Right lobe of liver (tissue), 4 donors: ENCODE measurements around the gene AHCYL2.

Experiments used
- POLR2A ChIP-seq: fragments of 450-650 bp; IDR thresholded peaks from one replicate; pipeline ENCODE4 v1.6.1; 2017; ENCODE audit warnings: antibody characterized with exemption, mild to moderate bottlenecking
- TF ChIP-seq, protein P1 (sequence below), 4 donors: fragments of 200-600 bp in 3 of 4; fragments of 450-650 bp in 1 of 4; IDR thresholded peaks; one replicate each; pipeline versions ENCODE4 v1.5.1 to v1.8.0; 2016 to 2022; ENCODE audit warnings: antibody characterized with exemption in 4 of 4, mild to moderate bottlenecking in 2 of 4
- donor health status: DM: no; HTN: no; CAD: no.
- donor health status: DM: no; HTN: no; CAD: no.
- donor health status: DM: no; HTN: yes; CAD: no.

- TF ChIP-seq, protein P1, sequence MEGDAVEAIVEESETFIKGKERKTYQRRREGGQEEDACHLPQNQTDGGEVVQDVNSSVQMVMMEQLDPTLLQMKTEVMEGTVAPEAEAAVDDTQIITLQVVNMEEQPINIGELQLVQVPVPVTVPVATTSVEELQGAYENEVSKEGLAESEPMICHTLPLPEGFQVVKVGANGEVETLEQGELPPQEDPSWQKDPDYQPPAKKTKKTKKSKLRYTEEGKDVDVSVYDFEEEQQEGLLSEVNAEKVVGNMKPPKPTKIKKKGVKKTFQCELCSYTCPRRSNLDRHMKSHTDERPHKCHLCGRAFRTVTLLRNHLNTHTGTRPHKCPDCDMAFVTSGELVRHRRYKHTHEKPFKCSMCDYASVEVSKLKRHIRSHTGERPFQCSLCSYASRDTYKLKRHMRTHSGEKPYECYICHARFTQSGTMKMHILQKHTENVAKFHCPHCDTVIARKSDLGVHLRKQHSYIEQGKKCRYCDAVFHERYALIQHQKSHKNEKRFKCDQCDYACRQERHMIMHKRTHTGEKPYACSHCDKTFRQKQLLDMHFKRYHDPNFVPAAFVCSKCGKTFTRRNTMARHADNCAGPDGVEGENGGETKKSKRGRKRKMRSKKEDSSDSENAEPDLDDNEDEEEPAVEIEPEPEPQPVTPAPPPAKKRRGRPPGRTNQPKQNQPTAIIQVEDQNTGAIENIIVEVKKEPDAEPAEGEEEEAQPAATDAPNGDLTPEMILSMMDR (IDR thresholded peaks at IDR 0.05), result peak; percentile 74 to 85 (median 81)
- TF ChIP-seq POLR2A, result no peak
Measured at GRCh38 chr7:129298268-129298893, 73.6 kb downstream of the AHCYL2 start.
